Daoy (cell line): Measurements from ENCODE around the gene PDE8B. TPM values are rescaled to one million over a fixed set of nuclear protein-coding genes. Genes with fewer than 3 reads are reported as not detected.

Experiments
- DNase-seq: peaks from one replicate; pipeline ENCODE4 v3.0.0-alpha.2; 2015; ENCODE audit warnings: low read depth
- total RNA-seq: library from RNA; depleted of rRNA; stranded (reverse); fragments of >200 nt; shearing (Covaris generic); gene quantifications from 2 replicates; pipeline ENCODE4 v1.2.3, GENCODE V29; 2014

The PDE8B gene
- total RNA-seq, 1 experiment from 2014 or later = 0.29 TPM

DNA sequence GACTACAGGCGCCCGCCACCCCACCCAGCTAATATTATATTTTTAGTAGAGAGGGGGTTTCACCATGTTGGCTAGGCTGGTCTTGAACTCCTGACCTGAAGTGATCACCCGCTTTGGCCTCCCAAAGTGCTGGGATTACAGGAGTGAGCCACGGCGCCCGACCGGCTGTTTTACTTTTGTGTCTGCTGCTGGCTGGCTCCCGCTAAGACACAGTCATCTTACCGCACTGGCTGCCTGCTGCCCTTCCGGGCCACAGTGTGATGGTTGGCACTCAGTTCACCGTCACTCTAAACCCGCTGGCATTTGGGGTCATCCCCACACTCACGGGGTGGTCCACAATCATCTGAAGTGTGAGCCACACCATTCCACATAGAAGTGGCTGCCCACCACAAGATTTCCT is 188.0 kb downstream of the PDE8B start:
- no peak for DNase-seq

GRCh38 chr5:77398896-77399295 is 188.4 kb downstream of the PDE8B start:
- no peak for DNase-seq

- no peak for DNase-seq
Observed at GRCh38 chr5:77400645-77401044, 190.2 kb downstream of the PDE8B start.

- DNase-seq = no peak
Observed at GRCh38 chr5:77402796-77403195, 192.3 kb downstream of the PDE8B start.

DNA sequence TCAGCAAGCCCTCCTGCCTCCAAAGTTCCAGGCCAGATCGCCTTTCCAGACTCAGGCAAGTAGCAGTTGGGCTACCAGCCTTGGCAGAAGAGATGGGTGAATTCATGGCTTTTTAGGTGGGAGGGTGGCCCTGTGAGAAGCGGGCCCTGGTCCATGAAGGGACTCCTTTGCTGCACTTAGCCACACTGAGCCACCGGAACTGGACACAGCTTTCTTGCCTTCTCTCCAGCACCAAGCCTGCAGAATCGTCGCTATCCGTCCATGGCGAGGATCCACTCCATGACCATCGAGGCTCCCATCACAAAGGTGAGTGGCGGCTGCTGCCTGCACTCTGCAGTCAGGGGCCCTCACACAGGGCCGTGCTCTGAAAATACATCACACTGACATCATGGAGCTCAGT is 196.7 kb downstream of the PDE8B start:
- no peak for DNase-seq

DNA sequence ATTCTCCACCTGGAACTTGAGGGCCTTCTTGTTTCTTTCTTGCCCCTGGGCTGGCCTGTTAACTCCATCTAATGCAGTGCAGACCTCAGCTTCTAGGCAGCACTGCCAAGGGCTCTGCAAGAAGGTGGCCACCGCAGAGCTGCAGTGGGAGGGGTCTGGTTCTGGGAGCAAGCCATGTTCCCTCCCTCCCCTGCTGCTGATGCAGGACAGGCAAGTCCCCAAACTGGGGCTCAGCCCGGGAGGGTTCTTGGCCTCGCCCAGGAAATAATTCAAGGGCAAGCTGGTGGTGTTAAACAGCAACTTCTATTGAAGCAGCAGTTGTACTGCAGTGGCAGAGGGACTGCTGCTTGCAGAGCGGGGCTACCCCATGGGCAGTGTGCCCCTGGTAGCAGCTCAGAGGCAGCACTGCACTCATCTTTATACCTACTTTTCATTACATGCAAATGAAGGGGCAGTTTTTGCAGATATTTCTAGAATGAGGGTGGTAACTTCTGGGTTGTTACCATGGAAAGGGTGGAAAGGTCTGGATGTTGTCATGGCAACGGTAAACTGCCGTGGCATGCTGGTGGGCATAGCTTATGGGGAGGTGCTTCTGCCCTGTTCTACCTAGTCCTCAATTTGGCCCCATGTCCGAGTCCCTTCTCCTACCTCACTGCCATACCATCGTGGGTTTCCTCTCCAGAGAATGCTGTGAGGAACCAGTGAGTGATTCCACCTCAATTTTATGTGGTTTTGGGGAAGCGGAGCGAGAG is 199.6 kb downstream of the PDE8B start:
- DNase-seq = no peak

GRCh38 chr5:77413049-77413448 is 202.6 kb downstream of the PDE8B start:
- DNase-seq = no peak

DNA sequence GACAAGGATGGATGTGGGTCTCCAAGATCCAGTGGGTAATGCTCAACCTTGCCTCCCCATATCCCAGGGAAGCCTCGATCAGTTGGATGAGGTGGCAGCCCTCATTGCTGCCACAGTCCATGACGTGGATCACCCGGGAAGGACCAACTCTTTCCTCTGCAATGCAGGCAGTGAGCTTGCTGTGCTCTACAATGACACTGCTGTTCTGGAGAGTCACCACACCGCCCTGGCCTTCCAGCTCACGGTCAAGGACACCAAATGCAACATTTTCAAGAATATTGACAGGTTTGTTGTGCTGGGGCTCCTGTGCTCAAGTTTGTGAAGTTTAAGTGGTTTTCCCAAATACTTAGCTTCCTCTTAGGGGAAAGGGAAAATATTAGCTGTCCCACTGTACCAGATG is 207.7 kb downstream of the PDE8B start:
- DNase-seq = no peak

DNA sequence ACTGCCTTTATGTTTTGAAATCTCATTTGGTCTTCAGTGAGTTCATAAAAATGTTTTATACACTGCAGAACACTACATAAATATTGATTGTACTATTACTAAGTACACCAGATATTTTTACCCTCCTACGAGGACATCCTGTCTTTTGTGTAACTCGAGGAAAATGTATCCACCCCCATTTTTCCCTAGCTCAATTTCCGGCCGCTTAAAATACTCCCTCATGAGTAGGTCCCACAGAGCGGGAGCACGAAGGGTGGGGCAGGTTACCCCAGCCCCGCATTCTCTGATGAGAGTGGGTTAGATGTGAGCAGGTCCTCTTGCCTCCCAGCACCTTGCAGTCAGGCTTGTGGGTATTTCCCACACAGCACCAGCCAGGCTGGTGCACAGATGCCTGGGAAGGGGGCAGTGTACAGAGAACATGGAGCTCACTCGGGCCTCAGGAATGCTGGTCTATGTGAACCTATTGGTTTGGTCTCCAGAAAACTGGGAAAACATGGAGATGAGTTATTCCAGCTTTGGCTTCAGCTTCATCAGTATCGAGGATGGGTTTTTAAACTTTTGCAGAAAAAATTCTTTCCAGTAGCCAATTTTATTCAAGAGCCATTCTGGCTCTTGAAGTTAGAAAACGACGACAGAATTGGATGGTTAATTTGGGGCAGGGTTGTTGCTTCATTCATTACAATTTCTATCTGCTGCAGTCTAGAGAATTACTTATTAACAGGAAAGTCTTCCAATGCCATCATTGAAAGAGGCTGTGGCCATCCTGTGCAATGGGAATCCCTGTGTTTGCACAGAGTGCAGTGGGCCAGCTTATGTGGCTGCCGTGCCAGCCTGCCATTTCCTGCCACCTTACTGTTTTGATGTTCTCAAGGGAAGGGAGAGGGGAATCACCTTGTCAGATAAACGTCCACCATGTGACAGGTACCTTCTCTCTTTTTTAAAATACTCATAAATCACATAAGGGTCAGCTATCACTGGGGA is 208.4 kb downstream of the PDE8B start:
- DNase-seq = peak; percentile 32

- no peak for DNase-seq
Observed at GRCh38 chr5:77419644-77420582, 209.4 kb downstream of the PDE8B start.

DNA sequence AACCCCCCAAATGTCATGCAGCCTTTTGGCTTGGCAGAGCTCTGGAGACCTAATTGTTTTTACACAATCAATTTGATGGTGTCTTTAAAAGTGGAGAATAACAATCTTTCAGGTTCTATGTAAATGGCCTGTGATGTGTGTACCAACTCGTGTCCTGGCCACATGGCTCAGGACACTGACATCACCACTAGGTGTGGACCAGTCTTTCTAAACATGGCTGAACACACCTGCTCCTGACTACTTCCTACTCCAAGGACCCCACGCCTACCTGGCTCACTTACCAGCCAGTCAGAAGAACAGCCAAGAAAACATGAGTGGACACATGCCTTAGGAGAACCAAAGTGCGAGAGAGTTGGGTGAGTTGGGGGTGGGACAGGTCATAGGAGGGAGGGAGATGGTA is 210.5 kb downstream of the PDE8B start:
- no peak for DNase-seq

GRCh38 chr5:77423022-77423750 is 212.7 kb downstream of the PDE8B start:
- DNase-seq = no peak

DNA sequence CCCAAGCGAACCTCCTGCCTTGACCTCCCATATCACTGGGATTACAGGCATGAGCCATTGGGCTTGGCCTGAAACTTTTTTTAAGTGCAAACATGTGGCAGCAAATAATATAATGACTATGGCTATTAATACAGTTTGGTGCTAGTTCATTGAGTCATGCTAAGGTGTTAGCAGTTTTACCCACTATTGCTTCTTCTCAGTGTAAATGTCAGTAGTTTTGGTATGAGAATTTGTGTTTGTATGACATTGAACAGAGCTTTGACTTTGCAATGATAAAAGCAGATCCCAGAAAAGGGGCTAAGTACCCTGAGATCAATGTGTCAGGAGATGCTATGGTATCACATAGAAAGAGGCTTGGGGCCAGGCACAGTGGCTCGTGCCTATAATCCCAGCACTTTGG is 214.4 kb downstream of the PDE8B start:
- DNase-seq = no peak

DNA sequence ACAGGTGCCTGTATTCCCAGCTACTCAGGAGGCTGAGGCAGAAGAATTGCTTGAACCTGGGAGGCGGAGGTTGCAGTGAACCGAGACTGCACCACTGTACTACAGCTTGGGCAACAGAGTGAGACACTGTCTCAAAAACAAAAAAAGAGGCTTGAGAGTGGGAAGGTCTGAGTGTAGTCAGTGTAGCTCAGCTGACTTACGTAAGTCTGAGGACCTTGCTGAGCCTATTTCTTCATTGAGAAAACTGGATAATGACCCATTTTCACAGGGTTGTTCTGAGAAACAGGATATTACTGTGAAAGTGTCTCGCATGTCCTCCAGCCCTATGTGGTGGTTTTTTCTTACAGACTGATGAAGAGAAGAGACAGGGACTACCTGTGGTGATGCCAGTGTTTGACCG is 214.9 kb downstream of the PDE8B start:
- DNase-seq = no peak

DNA sequence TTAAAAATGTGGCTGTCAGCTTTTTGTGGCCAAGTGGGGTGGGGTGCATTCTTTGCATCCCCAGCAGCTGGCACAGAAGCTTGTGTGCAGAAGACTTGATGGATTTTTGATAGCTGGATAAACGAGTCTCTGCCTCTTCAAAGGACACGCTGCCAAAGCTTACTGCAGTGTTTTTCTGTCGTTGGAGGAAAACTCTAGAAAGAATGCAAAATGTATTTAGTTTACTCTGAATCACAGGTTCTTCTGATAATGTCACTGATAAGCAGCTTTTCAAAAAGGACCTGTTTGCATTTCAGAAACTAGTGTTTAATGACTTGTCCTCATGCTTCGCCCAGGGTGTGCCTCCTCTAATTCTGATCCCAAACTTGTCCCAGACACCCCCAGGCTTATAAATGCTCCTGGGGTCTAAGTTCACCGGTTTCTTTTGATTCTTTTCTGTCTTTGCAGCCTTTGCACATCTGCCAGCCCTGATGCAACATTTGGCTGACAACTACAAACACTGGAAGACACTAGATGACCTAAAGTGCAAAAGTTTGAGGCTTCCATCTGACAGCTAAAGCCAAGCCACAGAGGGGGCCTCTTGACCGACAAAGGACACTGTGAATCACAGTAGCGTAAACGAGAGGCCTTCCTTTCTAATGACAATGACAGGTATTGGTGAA is 215.6 kb downstream of the PDE8B start:
- DNase-seq = no peak

DNA sequence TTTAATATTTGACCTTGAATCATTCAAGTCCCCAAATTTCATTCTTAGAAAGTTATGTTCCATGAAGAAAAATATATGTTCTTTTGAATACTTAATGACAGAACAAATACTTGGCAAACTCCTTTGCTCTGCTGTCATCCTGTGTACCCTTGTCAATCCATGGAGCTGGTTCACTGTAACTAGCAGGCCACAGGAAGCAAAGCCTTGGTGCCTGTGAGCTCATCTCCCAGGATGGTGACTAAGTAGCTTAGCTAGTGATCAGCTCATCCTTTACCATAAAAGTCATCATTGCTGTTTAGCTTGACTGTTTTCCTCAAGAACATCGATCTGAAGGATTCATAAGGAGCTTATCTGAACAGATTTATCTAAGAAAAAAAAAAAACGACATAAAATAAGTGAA is 216.2 kb downstream of the PDE8B start:
- peak; percentile 41 for DNase-seq

GRCh38 chr5:77427998-77428397 is 217.5 kb downstream of the PDE8B start:
- DNase-seq = no peak

- no peak for DNase-seq
Observed at GRCh38 chr5:77428526-77428925, 218.0 kb downstream of the PDE8B start.

DNA sequence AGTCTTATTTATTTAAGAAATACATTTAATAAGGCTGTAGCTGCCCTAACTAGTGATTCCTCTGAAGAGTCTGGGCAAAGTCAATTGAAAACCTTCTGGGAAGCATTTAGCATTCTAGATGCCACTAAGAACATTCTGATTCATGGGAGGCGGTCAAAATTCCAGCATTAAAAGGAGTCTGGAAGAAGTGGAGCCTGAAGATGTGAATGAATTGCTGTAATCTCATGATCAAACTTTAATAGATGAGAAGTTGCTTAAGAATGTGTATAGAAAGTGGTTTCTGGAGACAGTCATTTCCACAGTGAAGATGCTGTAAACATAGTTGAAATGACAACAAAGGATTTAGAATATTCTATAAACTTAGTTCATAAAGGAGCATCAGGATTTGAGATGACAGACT is 220.2 kb downstream of the PDE8B start:
- no peak for DNase-seq

- peak; percentile 17 for DNase-seq
Observed at GRCh38 chr5:77431286-77431685, 220.8 kb downstream of the PDE8B start.

- DNase-seq = no peak
Observed at GRCh38 chr5:77431719-77432118, 221.2 kb downstream of the PDE8B start.
